ENCODE measurements around the gene RAPGEFL1. TPM values are rescaled to one million over a fixed set of nuclear protein-coding genes. Genes with fewer than 3 reads are reported as not detected.
A peak's percentile ranks its signal among the peaks of the same experiment; 100 is the strongest.

Gene RAPGEFL1
- total RNA-seq, 1 experiment from 2014 or later = 23.0 TPM

DNA sequence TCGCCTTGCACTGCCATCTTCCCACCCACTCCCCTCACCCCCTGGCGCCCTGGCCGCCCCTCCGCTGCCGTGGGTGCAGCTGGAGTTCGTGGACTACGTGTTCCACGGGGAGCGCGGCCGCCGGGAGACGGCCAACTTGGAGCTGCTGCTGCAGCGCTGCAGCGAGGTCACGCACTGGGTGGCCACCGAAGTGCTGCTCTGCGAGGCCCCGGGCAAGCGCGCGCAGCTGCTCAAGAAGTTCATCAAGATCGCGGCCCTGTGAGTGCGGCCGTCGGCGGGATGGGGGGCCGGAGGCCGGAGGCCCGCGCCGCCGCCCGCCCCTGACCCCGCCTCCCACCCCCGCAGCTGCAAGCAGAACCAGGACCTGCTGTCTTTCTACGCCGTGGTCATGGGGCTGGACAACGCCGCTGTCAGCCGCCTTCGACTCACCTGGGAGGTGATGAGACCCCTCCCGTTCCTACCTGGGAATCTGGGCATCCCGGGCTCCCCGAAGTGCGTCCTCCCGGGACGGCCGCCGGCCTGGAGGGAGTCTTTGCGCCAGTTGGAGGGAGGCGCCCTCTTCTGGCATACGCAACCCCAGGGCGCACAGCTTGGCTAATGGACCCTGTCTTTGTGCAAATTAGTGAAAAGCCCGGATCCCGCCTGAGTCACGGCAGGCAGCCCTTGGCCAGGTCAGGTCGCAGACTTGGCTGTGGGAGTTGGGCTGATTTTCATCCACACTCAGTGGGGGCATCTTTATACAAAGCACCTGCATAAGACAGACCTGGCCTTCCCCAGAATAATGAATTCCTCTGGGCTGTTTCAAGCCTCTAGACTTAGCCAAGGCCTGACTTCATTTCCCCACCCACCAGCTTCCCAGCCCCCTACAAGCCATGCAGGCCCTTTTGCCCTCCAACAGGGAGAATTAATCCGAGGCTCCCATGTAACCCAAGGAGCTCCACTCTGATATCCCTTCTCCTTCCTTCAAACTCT lies 14.3 kb downstream of the RAPGEFL1 start (continued):
- TF ChIP-seq SP1 (CRISPR knock-in tag; conservative IDR thresholded peaks at IDR 0.05) = peak; percentile 63
- TF ChIP-seq, protein P1, sequence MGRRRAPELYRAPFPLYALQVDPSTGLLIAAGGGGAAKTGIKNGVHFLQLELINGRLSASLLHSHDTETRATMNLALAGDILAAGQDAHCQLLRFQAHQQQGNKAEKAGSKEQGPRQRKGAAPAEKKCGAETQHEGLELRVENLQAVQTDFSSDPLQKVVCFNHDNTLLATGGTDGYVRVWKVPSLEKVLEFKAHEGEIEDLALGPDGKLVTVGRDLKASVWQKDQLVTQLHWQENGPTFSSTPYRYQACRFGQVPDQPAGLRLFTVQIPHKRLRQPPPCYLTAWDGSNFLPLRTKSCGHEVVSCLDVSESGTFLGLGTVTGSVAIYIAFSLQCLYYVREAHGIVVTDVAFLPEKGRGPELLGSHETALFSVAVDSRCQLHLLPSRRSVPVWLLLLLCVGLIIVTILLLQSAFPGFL (CRISPR knock-in tag; IDR thresholded peaks at IDR 0.05; ENCODE audit: borderline replicate concordance) = no peak
- TF ChIP-seq ZNF423 (CRISPR knock-in tag; IDR thresholded peaks at IDR 0.05) = peak; percentile 81
- no peak for TF ChIP-seq RELA (CRISPR knock-in tag; IDR thresholded peaks at IDR 0.05; ENCODE audit: borderline replicate concordance)

DNA sequence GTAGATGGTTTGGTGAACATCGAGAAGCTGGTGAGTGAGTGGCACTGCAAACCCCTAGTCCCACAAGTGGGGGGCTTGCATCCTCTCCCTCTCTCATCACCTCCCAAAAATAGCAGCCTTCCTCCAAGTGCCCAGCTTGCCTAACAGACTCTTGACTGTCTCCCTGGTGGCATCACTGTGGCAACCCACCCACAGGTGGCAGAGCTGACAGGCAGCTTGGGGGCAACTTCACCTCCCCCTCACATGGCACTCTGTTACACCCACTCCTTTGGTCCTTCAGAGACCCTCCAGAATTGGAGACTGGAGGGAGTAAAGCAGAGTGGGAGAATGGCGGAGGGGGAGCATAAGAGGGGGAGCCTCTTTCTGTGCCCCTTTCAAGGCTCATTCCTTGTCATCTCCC lies 15.7 kb downstream of the RAPGEFL1 start:
- DNase-seq (ENCODE audit: low spot score) (no peak), ATAC-seq (no peak)
- TF ChIP-seq, protein P1 (CRISPR knock-in tag; IDR thresholded peaks at IDR 0.05; ENCODE audit: borderline replicate concordance) = no peak
- TF ChIP-seq RORB (CRISPR knock-in tag; IDR thresholded peaks at IDR 0.05) = no peak
- Mint-ChIP-seq H3K27me3 (ENCODE audit: low read depth) (peaks cover 9% of the 10 kb centered on the region), H3K4me1 (peaks cover 37% of the 10 kb centered on the region), H3K9me3 (peaks cover 8% of the 10 kb centered on the region), H3K4me3 (peak overlapping the region; percentile 24; the same call in 1 of the 2 replicates), H3K36me3 (peaks cover 5% of the 10 kb centered on the region; the same call in 1 of the 2 replicates), H3K27ac (peak overlapping the region; percentile 53; the same call in 1 of the 2 replicates)
- POLR2A ChIA-PET = no interaction called here
- CTCF ChIA-PET = interaction anchor here (1.0 to 5.5 kb wide), 6 partner anchors 9 to 124 kb away, joined by 4 to 75 read pairs (median 11); partner anchors contain the start of genes RAPGEFL1 and WIPF2

DNA sequence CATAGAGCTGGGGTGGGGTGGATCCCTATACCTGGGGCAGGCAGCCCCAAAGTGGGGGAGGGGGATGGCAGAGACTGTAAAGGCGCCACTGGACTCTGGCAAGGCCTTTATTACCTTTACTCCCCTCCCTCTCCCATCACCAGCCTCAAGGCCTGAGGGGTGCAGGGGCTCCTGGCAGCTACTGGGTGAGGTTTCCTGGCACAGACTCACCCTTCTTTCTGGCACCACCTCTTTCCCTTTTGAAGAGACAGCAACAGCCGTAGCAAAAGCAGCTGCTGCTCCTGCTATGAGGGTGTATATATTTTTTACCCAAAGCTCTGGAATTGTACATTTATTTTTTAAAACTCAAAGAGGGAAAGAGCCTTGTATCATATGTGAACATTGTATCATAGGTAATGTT lies 17.6 kb downstream of the RAPGEFL1 start:
- CTCF ChIA-PET = interaction anchor here (0.5 to 5.5 kb wide), 6 partner anchors 10 to 160 kb away, joined by 3 to 44 read pairs (median 5); partner anchors contain the start of gene WIPF2
- H3K27me3 Mint-ChIP-seq (ENCODE audit: low read depth) = peaks cover 16% of the 10 kb centered on the region
- H3K36me3 Mint-ChIP-seq = peaks cover 5% of the 10 kb centered on the region; the same call in 1 of the 2 replicates
- no peak overlapping the region for H3K4me3 Mint-ChIP-seq
- POLR2A ChIA-PET = no interaction called here
- H3K9me3 Mint-ChIP-seq = peaks cover 13% of the 10 kb centered on the region
- ATAC-seq (no peak), DNase-seq (ENCODE audit: low spot score) (no peak)
- TF ChIP-seq, protein P2, sequence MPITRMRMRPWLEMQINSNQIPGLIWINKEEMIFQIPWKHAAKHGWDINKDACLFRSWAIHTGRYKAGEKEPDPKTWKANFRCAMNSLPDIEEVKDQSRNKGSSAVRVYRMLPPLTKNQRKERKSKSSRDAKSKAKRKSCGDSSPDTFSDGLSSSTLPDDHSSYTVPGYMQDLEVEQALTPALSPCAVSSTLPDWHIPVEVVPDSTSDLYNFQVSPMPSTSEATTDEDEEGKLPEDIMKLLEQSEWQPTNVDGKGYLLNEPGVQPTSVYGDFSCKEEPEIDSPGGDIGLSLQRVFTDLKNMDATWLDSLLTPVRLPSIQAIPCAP (CRISPR knock-in tag; IDR thresholded peaks at IDR 0.05) = no peak
- TF ChIP-seq FOXK1 (CRISPR knock-in tag; IDR thresholded peaks at IDR 0.05) (no peak), GABPB1 (CRISPR knock-in tag; IDR thresholded peaks at IDR 0.05) (no peak), NR3C1 (CRISPR knock-in tag; conservative IDR thresholded peaks at IDR 0.05; ENCODE audit: low read depth) (no peak)
- TF ChIP-seq, protein P3, sequence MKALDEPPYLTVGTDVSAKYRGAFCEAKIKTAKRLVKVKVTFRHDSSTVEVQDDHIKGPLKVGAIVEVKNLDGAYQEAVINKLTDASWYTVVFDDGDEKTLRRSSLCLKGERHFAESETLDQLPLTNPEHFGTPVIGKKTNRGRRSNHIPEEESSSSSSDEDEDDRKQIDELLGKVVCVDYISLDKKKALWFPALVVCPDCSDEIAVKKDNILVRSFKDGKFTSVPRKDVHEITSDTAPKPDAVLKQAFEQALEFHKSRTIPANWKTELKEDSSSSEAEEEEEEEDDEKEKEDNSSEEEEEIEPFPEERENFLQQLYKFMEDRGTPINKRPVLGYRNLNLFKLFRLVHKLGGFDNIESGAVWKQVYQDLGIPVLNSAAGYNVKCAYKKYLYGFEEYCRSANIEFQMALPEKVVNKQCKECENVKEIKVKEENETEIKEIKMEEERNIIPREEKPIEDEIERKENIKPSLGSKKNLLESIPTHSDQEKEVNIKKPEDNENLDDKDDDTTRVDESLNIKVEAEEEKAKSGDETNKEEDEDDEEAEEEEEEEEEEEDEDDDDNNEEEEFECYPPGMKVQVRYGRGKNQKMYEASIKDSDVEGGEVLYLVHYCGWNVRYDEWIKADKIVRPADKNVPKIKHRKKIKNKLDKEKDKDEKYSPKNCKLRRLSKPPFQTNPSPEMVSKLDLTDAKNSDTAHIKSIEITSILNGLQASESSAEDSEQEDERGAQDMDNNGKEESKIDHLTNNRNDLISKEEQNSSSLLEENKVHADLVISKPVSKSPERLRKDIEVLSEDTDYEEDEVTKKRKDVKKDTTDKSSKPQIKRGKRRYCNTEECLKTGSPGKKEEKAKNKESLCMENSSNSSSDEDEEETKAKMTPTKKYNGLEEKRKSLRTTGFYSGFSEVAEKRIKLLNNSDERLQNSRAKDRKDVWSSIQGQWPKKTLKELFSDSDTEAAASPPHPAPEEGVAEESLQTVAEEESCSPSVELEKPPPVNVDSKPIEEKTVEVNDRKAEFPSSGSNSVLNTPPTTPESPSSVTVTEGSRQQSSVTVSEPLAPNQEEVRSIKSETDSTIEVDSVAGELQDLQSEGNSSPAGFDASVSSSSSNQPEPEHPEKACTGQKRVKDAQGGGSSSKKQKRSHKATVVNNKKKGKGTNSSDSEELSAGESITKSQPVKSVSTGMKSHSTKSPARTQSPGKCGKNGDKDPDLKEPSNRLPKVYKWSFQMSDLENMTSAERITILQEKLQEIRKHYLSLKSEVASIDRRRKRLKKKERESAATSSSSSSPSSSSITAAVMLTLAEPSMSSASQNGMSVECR (CRISPR knock-in tag; IDR thresholded peaks at IDR 0.05; ENCODE audit: borderline replicate concordance) = no peak
- no peak overlapping the region for H3K27ac Mint-ChIP-seq
- H3K4me1 Mint-ChIP-seq = peaks cover 37% of the 10 kb centered on the region
